ENCODE measurements around the gene TRMT13. TPM values are rescaled to one million over a fixed set of nuclear protein-coding genes. Genes with fewer than 3 reads are reported as not detected.

TRMT13 gene
- total RNA-seq, 1 donor from 2014 or later = 16.2 TPM

- no peak overlapping the region for H3K27ac ChIP-seq (ENCODE audit: low read depth, low read length)
- no peaks in the 10 kb centered on the region for H3K27me3 ChIP-seq (ENCODE audit: control insufficient read depth in 3 of 3, insufficient read depth in 3 of 3, low read length in 3 of 3)
- no peak overlapping the region for H3K9ac ChIP-seq (ENCODE audit: low read depth in 1 of 3, low read length in 3 of 3)
- H3K9me3 ChIP-seq (ENCODE audit: control insufficient read depth in 3 of 3, low read length in 3 of 3) = no peaks in the 10 kb centered on the region
- peaks cover 26 to 73% (median 59%) of the 10 kb centered on the region in 3 donors for H3K36me3 ChIP-seq (ENCODE audit: control insufficient read depth in 3 of 3, insufficient read depth in 3 of 3, low read length in 3 of 3)
- no peaks in the 10 kb centered on the region for H3K4me1 ChIP-seq (ENCODE audit: control insufficient read depth in 3 of 3, insufficient read depth in 3 of 3, low read length in 3 of 3)
- no peak overlapping the region for H3K4me3 ChIP-seq (ENCODE audit: low read length in 3 of 3)
These were observed 14.9 kb downstream of the TRMT13 start for GRCh38 chr1:100147875-100148274.

- H3K9ac ChIP-seq (ENCODE audit: low read depth in 1 of 3, low read length in 3 of 3) = no peak overlapping the region
- H3K27ac ChIP-seq (ENCODE audit: low read depth, low read length) = no peak overlapping the region
- H3K4me3 ChIP-seq (ENCODE audit: low read length in 3 of 3) = no peak overlapping the region
- H3K4me1 ChIP-seq (ENCODE audit: control insufficient read depth in 3 of 3, insufficient read depth in 3 of 3, low read length in 3 of 3) = no peaks in the 10 kb centered on the region
- no peaks in the 10 kb centered on the region for H3K9me3 ChIP-seq (ENCODE audit: control insufficient read depth in 3 of 3, low read length in 3 of 3)
- H3K27me3 ChIP-seq (ENCODE audit: control insufficient read depth in 3 of 3, insufficient read depth in 3 of 3, low read length in 3 of 3) = no peaks in the 10 kb centered on the region
- H3K36me3 ChIP-seq (ENCODE audit: control insufficient read depth in 3 of 3, insufficient read depth in 3 of 3, low read length in 3 of 3) = peaks cover 25 to 66% (median 40%) of the 10 kb centered on the region in 3 donors
These were observed 18.7 kb downstream of the TRMT13 start for GRCh38 chr1:100151679-100152078.

- Histone ChIP-seq H3K36me3 (ENCODE audit: control insufficient read depth in 3 of 3, insufficient read depth in 3 of 3, low read length in 3 of 3) (peaks cover 25 to 68% (median 38%) of the 10 kb centered on the region in 3 donors), H3K27ac (ENCODE audit: low read depth, low read length) (no peak overlapping the region), H3K9ac (ENCODE audit: low read depth in 1 of 3, low read length in 3 of 3) (no peak overlapping the region), H3K27me3 (ENCODE audit: control insufficient read depth in 3 of 3, insufficient read depth in 3 of 3, low read length in 3 of 3) (no peaks in the 10 kb centered on the region), H3K9me3 (ENCODE audit: control insufficient read depth in 3 of 3, low read length in 3 of 3) (no peaks in the 10 kb centered on the region), H3K4me1 (ENCODE audit: control insufficient read depth in 3 of 3, insufficient read depth in 3 of 3, low read length in 3 of 3) (no peaks in the 10 kb centered on the region), H3K4me3 (ENCODE audit: low read length in 3 of 3) (no peak overlapping the region)
These were observed 19.3 kb downstream of the TRMT13 start for GRCh38 chr1:100152271-100152670.

GRCh38 chr1:100162881-100163280 lies 29.9 kb downstream of the TRMT13 start:
- Histone ChIP-seq H3K27ac (ENCODE audit: low read depth, low read length) (no peak overlapping the region), H3K4me3 (ENCODE audit: low read length in 3 of 3) (no peak overlapping the region), H3K9me3 (ENCODE audit: control insufficient read depth in 3 of 3, low read length in 3 of 3) (no peaks in the 10 kb centered on the region), H3K9ac (ENCODE audit: low read depth in 1 of 3, low read length in 3 of 3) (no peak overlapping the region), H3K4me1 (ENCODE audit: control insufficient read depth in 3 of 3, insufficient read depth in 3 of 3, low read length in 3 of 3) (peaks cover 3 to 10% (median 3%) of the 10 kb centered on the region in 3 donors), H3K36me3 (ENCODE audit: control insufficient read depth in 3 of 3, insufficient read depth in 3 of 3, low read length in 3 of 3) (peaks cover 14 to 40% (median 18%) of the 10 kb centered on the region in 3 donors), H3K27me3 (ENCODE audit: control insufficient read depth in 3 of 3, insufficient read depth in 3 of 3, low read length in 3 of 3) (no peaks in the 10 kb centered on the region)

- Histone ChIP-seq H3K36me3 (ENCODE audit: control insufficient read depth in 3 of 3, insufficient read depth in 3 of 3, low read length in 3 of 3) (peaks cover 11 to 28% (median 14%) of the 10 kb centered on the region in 3 donors), H3K4me3 (ENCODE audit: low read length in 3 of 3) (no peak overlapping the region), H3K27me3 (ENCODE audit: control insufficient read depth in 3 of 3, insufficient read depth in 3 of 3, low read length in 3 of 3) (no peaks in the 10 kb centered on the region), H3K4me1 (ENCODE audit: control insufficient read depth in 3 of 3, insufficient read depth in 3 of 3, low read length in 3 of 3) (peaks cover 3 to 10% (median 3%) of the 10 kb centered on the region in 3 donors), H3K27ac (ENCODE audit: low read depth, low read length) (no peak overlapping the region), H3K9me3 (ENCODE audit: control insufficient read depth in 3 of 3, low read length in 3 of 3) (no peaks in the 10 kb centered on the region), H3K9ac (ENCODE audit: low read depth in 1 of 3, low read length in 3 of 3) (no peak overlapping the region)
These were observed 31.3 kb downstream of the TRMT13 start for GRCh38 chr1:100164216-100164615.

- Histone ChIP-seq H3K27ac (ENCODE audit: low read depth, low read length) (no peak overlapping the region), H3K9me3 (ENCODE audit: control insufficient read depth in 3 of 3, low read length in 3 of 3) (no peaks in the 10 kb centered on the region), H3K36me3 (ENCODE audit: control insufficient read depth in 3 of 3, insufficient read depth in 3 of 3, low read length in 3 of 3) (peaks cover 11 to 26% (median 13%) of the 10 kb centered on the region in 3 donors), H3K9ac (ENCODE audit: low read depth in 1 of 3, low read length in 3 of 3) (no peak overlapping the region), H3K4me1 (ENCODE audit: control insufficient read depth in 3 of 3, insufficient read depth in 3 of 3, low read length in 3 of 3) (peaks cover 3 to 10% (median 3%) of the 10 kb centered on the region in 3 donors), H3K27me3 (ENCODE audit: control insufficient read depth in 3 of 3, insufficient read depth in 3 of 3, low read length in 3 of 3) (no peaks in the 10 kb centered on the region), H3K4me3 (ENCODE audit: low read length in 3 of 3) (no peak overlapping the region)
These were observed 31.7 kb downstream of the TRMT13 start for GRCh38 chr1:100164702-100165101.

GRCh38 chr1:100168051-100168450 lies 35.1 kb downstream of the TRMT13 start:
- Histone ChIP-seq H3K36me3 (ENCODE audit: control insufficient read depth in 3 of 3, insufficient read depth in 3 of 3, low read length in 3 of 3) (peaks cover 0 to 11% (median 7%) of the 10 kb centered on the region in 3 donors), H3K9ac (ENCODE audit: low read depth in 1 of 3, low read length in 3 of 3) (no peak overlapping the region), H3K27ac (ENCODE audit: low read depth, low read length) (no peak overlapping the region), H3K4me3 (ENCODE audit: low read length in 3 of 3) (no peak overlapping the region), H3K27me3 (ENCODE audit: control insufficient read depth in 3 of 3, insufficient read depth in 3 of 3, low read length in 3 of 3) (no peaks in the 10 kb centered on the region), H3K4me1 (ENCODE audit: control insufficient read depth in 3 of 3, insufficient read depth in 3 of 3, low read length in 3 of 3) (peaks cover 3 to 10% (median 3%) of the 10 kb centered on the region in 3 donors), H3K9me3 (ENCODE audit: control insufficient read depth in 3 of 3, low read length in 3 of 3) (no peaks in the 10 kb centered on the region)

GRCh38 chr1:100177295-100178041 lies 44.5 kb downstream of the TRMT13 start:
- Histone ChIP-seq H3K9ac (ENCODE audit: low read depth in 1 of 3, low read length in 3 of 3) (peak overlapping the region; percentile 73 to 83 (median 77)), H3K9me3 (ENCODE audit: control insufficient read depth in 3 of 3, low read length in 3 of 3) (no peaks in the 10 kb centered on the region), H3K36me3 (ENCODE audit: control insufficient read depth in 3 of 3, insufficient read depth in 3 of 3, low read length in 3 of 3) (peaks cover 0 to 6% (median 5%) of the 10 kb centered on the region in 3 donors), H3K4me1 (ENCODE audit: control insufficient read depth in 3 of 3, insufficient read depth in 3 of 3, low read length in 3 of 3) (peaks cover 4 to 10% (median 8%) of the 10 kb centered on the region in 3 donors), H3K4me3 (ENCODE audit: low read length in 3 of 3) (peak overlapping the region; percentile 71 to 76 (median 75)), H3K27ac (ENCODE audit: low read depth, low read length) (peak overlapping the region; percentile 96), H3K27me3 (ENCODE audit: control insufficient read depth in 3 of 3, insufficient read depth in 3 of 3, low read length in 3 of 3) (no peaks in the 10 kb centered on the region)

- no peaks in the 10 kb centered on the region for H3K9me3 ChIP-seq (ENCODE audit: control insufficient read depth in 3 of 3, low read length in 3 of 3)
- H3K4me3 ChIP-seq (ENCODE audit: low read length in 3 of 3) = peak within 1 kb of the TSS; percentile 71 to 76 (median 75)
- no peaks in the 10 kb centered on the region for H3K27me3 ChIP-seq (ENCODE audit: control insufficient read depth in 3 of 3, insufficient read depth in 3 of 3, low read length in 3 of 3)
- H3K9ac ChIP-seq (ENCODE audit: low read depth in 1 of 3, low read length in 3 of 3) = peak within 1 kb of the TSS; percentile 73 to 83 (median 77)
- H3K36me3 ChIP-seq (ENCODE audit: control insufficient read depth in 3 of 3, insufficient read depth in 3 of 3, low read length in 3 of 3) = peaks cover 0 to 6% (median 5%) of the 10 kb centered on the region in 3 donors
- H3K27ac ChIP-seq (ENCODE audit: low read depth, low read length) = peak within 1 kb of the TSS; percentile 96
- H3K4me1 ChIP-seq (ENCODE audit: control insufficient read depth in 3 of 3, insufficient read depth in 3 of 3, low read length in 3 of 3) = peaks cover 4 to 10% (median 8%) of the 10 kb centered on the region in 3 donors
These were observed 45.1 kb downstream of the TRMT13 start, which contains the start of gene LRRC39 for GRCh38 chr1:100178091-100178490. LRRC39 (minus strand) TSS chr1:100178256; CDS start chr1:100168516, 9,740 bp downstream.

- H3K4me1 ChIP-seq (ENCODE audit: control insufficient read depth in 3 of 3, insufficient read depth in 3 of 3, low read length in 3 of 3) = peaks cover 5 to 7% (median 5%) of the 10 kb centered on the region in 3 donors
- no peak overlapping the region for H3K4me3 ChIP-seq (ENCODE audit: low read length in 3 of 3)
These were observed 50.4 kb downstream of the TRMT13 start for GRCh38 chr1:100183370-100183769.

More at GRCh38 chr1:100183370-100183769, 50.4 kb downstream of the TRMT13 start:
- H3K27me3 ChIP-seq (ENCODE audit: control insufficient read depth in 3 of 3, insufficient read depth in 3 of 3, low read length in 3 of 3) = no peaks in the 10 kb centered on the region
- H3K36me3 ChIP-seq (ENCODE audit: control insufficient read depth in 3 of 3, insufficient read depth in 3 of 3, low read length in 3 of 3) = no peaks in the 10 kb centered on the region
- H3K9me3 ChIP-seq (ENCODE audit: control insufficient read depth in 3 of 3, low read length in 3 of 3) = no peaks in the 10 kb centered on the region
- no peak overlapping the region for H3K9ac ChIP-seq (ENCODE audit: low read depth in 1 of 3, low read length in 3 of 3)
- no peak overlapping the region for H3K27ac ChIP-seq (ENCODE audit: low read depth, low read length)
